ENCODE data around the gene MARCHF11. TPM values are rescaled to one million over a fixed set of nuclear protein-coding genes. Genes with fewer than 3 reads are reported as not detected.

Gene MARCHF11
- total RNA-seq, 4 donors from 2014 or later: not detected

DNA sequence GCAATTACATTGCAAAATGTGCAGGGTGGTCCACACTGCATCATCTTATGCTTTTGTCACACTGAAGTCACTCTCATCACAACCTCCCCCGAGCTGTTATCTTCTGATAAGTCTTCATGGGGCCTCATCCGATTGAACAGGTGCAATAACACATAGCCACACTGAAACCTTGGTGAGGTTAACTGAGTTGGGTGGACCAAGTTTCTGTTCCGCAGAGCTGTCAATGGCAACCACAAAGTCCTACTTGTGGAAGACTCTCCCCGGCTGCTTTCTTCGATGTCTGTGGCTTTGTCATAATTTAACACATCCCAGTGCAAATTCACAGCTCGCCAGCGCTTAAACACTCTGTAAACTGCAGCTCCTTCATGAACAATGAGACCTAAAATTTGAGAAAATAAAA lies 112.2 kb downstream of the MARCHF11 start:
- 78 to 89% methylated on average over 7 of the region's 7 CpGs for WGBS, 2 donors

GRCh38 chr5:16066810-16067209 lies 112.8 kb downstream of the MARCHF11 start:
- Histone ChIP-seq H3K27me3 (no peaks in the 10 kb centered on the region), H3K9me3 (no peaks in the 10 kb centered on the region), H3K4me3 (no peak overlapping the region), H3K4me1 (no peaks in the 10 kb centered on the region), H3K27ac (no peak overlapping the region), H3K36me3 (no peaks in the 10 kb centered on the region)
- WGBS, 2 donors: 77 to 80% methylated on average over 2 of the region's 2 CpGs
- no peak for TF ChIP-seq CTCF (IDR thresholded peaks at IDR 0.05)
- no peak for DNase-seq (ENCODE audit: low spot score in 2 of 2)

More for the DNA sequence above, 112.2 kb downstream of the MARCHF11 start:
- DNase-seq (ENCODE audit: low spot score in 2 of 2): no peak
- Histone ChIP-seq H3K9me3 (no peaks in the 10 kb centered on the region), H3K27ac (no peak overlapping the region), H3K4me3 (no peak overlapping the region), H3K4me1 (no peaks in the 10 kb centered on the region), H3K36me3 (no peaks in the 10 kb centered on the region), H3K27me3 (no peaks in the 10 kb centered on the region)
- TF ChIP-seq EP300 (IDR thresholded peaks at IDR 0.05): no peak
- no peak for TF ChIP-seq POLR2A (IDR thresholded peaks at IDR 0.05)
- TF ChIP-seq CTCF (IDR thresholded peaks at IDR 0.05): no peak

GRCh38 chr5:16066320-16066719 lies 113.3 kb downstream of the MARCHF11 start:
- TF ChIP-seq POLR2A (IDR thresholded peaks at IDR 0.05): no peak
- no peak for TF ChIP-seq CTCF (IDR thresholded peaks at IDR 0.05)
- TF ChIP-seq EP300 (IDR thresholded peaks at IDR 0.05): no peak
- WGBS, 2 donors: 89 to 95% methylated on average over 2 of the region's 2 CpGs

GRCh38 chr5:16065831-16066230 lies 113.8 kb downstream of the MARCHF11 start:
- DNase-seq (ENCODE audit: low spot score in 2 of 2): no peak
- Histone ChIP-seq H3K4me3 (no peak overlapping the region), H3K4me1 (no peaks in the 10 kb centered on the region), H3K36me3 (no peaks in the 10 kb centered on the region), H3K9me3 (no peaks in the 10 kb centered on the region), H3K27me3 (no peaks in the 10 kb centered on the region), H3K27ac (no peak overlapping the region)
- TF ChIP-seq CTCF (IDR thresholded peaks at IDR 0.05) (no peak), POLR2A (IDR thresholded peaks at IDR 0.05) (no peak), EP300 (IDR thresholded peaks at IDR 0.05) (no peak)
- 68 to 71% methylated on average over 4 of the region's 4 CpGs for WGBS, 2 donors

More at GRCh38 chr5:16066320-16066719, 113.3 kb downstream of the MARCHF11 start:
- DNase-seq (ENCODE audit: low spot score in 2 of 2): no peak
- no peaks in the 10 kb centered on the region for H3K9me3 ChIP-seq
- H3K4me3 ChIP-seq: no peak overlapping the region
- H3K27me3 ChIP-seq: no peaks in the 10 kb centered on the region
- no peak overlapping the region for H3K27ac ChIP-seq
- H3K36me3 ChIP-seq: no peaks in the 10 kb centered on the region
- no peaks in the 10 kb centered on the region for H3K4me1 ChIP-seq

- DNase-seq (ENCODE audit: low spot score in 2 of 2): no peak
- Histone ChIP-seq H3K9me3 (no peaks in the 10 kb centered on the region), H3K4me3 (no peak overlapping the region), H3K36me3 (no peaks in the 10 kb centered on the region), H3K27me3 (no peaks in the 10 kb centered on the region), H3K27ac (no peak overlapping the region), H3K4me1 (no peaks in the 10 kb centered on the region)
- TF ChIP-seq POLR2A (IDR thresholded peaks at IDR 0.05): no peak
- TF ChIP-seq CTCF (IDR thresholded peaks at IDR 0.05): no peak
- no peak for TF ChIP-seq EP300 (IDR thresholded peaks at IDR 0.05)
- WGBS, 2 donors: 77 to 83% methylated on average over 9 of the region's 9 CpGs
Observed at GRCh38 chr5:16064135-16064893, 115.3 kb downstream of the MARCHF11 start.
